ENCODE results near the gene HS2ST1. TPM values are rescaled to one million over a fixed set of nuclear protein-coding genes. Genes with fewer than 3 reads are reported as not detected.

HS2ST1 gene
- total and polyA plus RNA-seq, 10 of the 15 experiments (the other 5 are each of a cell fraction or from before 2014, with no cell fraction given): 5.4 to 30.8 (median 18.6) TPM

DNA sequence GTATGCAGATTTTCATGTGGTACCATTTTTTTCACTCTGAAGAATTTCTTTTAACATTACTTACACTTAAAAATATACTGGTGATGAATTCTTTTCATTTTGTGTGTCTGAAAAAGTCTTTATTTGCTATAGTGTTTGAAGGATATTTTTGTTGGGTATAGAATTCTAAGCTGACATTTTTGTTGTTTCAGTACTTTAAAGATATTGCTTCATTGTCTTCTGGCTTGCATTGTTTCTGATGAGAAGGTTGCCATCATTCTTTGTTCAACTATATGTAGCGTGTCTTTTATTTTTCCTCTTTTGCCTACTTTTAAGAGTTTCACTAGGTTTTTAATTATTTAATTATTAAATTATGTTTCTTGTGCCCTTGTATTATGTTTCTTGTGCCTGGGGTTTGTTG lies 8.0 kb downstream of the HS2ST1 start (continued):
- TF ChIP-seq, protein P1, sequence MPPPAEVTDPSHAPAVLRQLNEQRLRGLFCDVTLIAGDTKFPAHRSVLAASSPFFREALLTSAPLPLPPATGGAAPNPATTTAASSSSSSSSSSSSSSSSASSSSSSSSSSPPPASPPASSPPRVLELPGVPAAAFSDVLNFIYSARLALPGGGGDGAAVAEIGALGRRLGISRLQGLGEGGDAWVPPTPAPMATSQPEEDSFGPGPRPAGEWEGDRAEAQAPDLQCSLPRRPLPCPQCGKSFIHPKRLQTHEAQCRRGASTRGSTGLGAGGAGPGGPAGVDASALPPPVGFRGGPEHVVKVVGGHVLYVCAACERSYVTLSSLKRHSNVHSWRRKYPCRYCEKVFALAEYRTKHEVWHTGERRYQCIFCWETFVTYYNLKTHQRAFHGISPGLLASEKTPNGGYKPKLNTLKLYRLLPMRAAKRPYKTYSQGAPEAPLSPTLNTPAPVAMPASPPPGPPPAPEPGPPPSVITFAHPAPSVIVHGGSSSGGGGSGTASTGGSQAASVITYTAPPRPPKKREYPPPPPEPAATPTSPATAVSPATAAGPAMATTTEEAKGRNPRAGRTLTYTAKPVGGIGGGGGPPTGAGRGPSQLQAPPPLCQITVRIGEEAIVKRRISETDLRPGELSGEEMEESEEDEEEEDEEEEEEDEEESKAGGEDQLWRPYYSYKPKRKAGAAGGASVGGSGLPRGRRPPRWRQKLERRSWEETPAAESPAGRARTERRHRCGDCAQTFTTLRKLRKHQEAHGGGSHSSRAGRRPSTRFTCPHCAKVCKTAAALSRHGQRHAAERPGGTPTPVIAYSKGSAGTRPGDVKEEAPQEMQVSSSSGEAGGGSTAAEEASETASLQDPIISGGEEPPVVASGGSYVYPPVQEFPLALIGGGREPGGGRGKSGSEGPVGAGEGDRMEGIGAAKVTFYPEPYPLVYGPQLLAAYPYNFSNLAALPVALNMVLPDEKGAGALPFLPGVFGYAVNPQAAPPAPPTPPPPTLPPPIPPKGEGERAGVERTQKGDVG (CRISPR knock-in tag; IDR thresholded peaks at IDR 0.05): no peak

- intact Hi-C loops (cut with micrococcal nuclease; ENCODE audit: unreplicated experiment) (no loop called here), in situ Hi-C loops (cut with MboI) (loop anchor here (25.0 kb wide), 2 partner anchors 1763 to 1937 kb away; partner anchors contain the start of genes MCOLN2 and PKN2)
- DNase-seq (ENCODE audit: low read depth, low spot score): no peak
- peaks cover 64% of the 10 kb centered on the region for H3K79me2 ChIP-seq (ENCODE audit: control insufficient read depth, insufficient read depth, low read length)
- WGBS (ENCODE audit: insufficient coverage, insufficient replicate concordance, low lambda C conversion rate, missing lambda C conversion rate): 96% methylated on average over 8 of the region's 8 CpGs
- H2AFZ ChIP-seq (ENCODE audit: control insufficient read depth, low read depth, low read length): no peak overlapping the region
- no peaks in the 10 kb centered on the region; a peak in 1 of 4 replicates for H3K36me3 ChIP-seq (ENCODE audit: control insufficient read depth in 2 of 2, insufficient read depth in 2 of 2, low read length in 1 of 2)
- ChIA-PET CTCF (no interaction called here), POLR2A (no interaction called here), SMC1A (ENCODE audit: uncharacterized antibody, unreplicated experiment) (no interaction called here), RAD21 (ENCODE audit: unreplicated experiment) (no interaction called here)
- no peaks in the 10 kb centered on the region for H3K27me3 ChIP-seq (replicated peaks in 1 of 2; ENCODE audit: control insufficient read depth in 2 of 2, insufficient read depth in 2 of 2, low read length in 1 of 2)
- H3K9ac ChIP-seq (ENCODE audit: control insufficient read depth, insufficient read depth, low read length): no peak overlapping the region
- peaks cover 31% of the 10 kb centered on the region for H3K9me3 ChIP-seq (replicated peaks; ENCODE audit: control insufficient read depth, insufficient read depth, low read length)
- ATAC-seq: no peak
- no peak for FAIRE-seq
- no peak overlapping the region for H3K4me3 ChIP-seq
- H4K20me1 ChIP-seq (ENCODE audit: control insufficient read depth, insufficient read depth): no peaks in the 10 kb centered on the region
- TF ChIP-seq FOS (IDR thresholded peaks at IDR 0.05; ENCODE audit: borderline replicate concordance, extremely low read depth, insufficient read length) (no peak), CBX5 (IDR thresholded peaks at IDR 0.05; ENCODE audit: low read depth) (0 out of 2 replicates have a peak, but pooled peaks have one; percentile 23)
- no TSS peak for BruUV-seq (replicated peaks)
- no peaks in the 10 kb centered on the region for H3K4me1 ChIP-seq (ENCODE audit: control insufficient read depth, insufficient read depth, low read length)
- H3K27ac ChIP-seq (ENCODE audit: control insufficient read depth, insufficient read depth): no peak overlapping the region
- no peak overlapping the region for H3K4me2 ChIP-seq (ENCODE audit: control insufficient read depth, insufficient read depth)
Observed at GRCh38 chr1:86924324-86924960, 10.0 kb downstream of the HS2ST1 start.
